ENCODE results near the gene NHLRC2.
A peak's percentile ranks its signal among the peaks of the same experiment; 100 is the strongest.
"Not testable (repeated sequence)": the region's sequence is repeated elsewhere in the genome, so short reads cannot be mapped to it uniquely, and the experiment has no call there.

NHLRC2 gene

DNA sequence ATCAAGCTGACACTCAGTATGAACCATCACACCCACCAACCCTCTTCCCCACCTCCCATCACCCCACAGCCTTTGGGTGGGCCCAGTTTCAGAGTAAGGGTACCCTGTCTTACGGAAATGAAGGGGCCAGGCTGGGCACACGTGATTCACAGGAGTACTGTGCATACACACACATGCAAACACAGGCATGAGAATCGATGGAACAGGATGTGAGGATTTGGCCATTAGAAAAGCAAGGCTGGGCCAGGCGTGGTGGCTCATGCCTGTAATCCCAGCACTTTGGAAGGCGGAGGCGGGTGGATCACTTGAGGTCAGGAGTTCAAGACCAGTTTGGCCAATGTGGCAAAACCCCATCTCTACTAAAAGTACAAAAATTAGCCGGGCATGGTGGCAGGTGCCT is 88.7 kb downstream of the NHLRC2 start:
- DNase-seq, result not testable (repeated sequence)

DNA sequence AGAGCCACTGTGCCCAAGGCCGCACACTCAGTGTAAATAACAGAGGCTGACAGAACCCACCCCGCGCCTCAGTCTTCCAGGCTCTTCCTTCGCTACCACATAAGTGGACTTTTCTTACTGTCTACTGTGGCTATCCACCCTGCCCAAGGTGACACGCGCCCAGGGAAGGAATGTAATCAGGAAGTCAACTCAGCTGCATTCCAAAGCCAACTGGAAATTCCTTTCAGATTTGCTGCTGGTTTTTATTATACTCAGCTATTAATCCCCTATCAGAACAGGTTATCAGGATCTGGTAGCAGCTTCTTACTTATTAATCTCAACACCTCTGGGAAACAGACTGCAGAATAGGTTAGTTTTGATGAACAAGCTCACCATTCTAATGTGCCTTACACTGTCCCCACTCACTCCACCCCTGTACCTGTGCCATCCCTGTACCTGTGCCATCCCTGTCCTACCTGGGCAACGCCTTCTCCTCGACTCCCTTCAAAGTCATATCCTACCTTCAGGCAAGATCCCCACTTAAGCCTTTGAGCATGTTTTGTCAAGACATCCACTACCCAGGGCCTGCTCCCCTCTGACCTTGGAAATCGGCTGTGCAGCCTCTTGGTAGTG is 90.7 kb downstream of the NHLRC2 start:
- no peak for DNase-seq

DNA sequence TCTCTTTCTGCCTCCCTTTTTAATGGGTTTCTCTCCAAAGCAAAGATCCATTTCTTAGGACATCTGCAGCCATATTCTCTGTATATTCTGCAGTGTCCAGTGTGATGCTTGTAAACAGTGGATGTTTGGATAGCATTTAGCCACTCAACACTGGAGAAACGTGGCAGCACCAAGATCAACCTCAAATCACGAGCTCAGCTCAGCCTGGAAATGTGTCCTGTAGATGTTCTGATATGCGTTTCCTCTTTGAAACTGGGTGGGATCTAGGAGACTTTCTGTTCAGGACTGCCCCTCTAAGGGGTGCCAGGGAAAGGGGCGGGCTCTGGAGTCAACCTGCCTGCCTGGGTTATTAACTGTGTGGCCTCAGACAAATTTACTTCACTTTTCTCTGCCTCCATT is 91.2 kb downstream of the NHLRC2 start:
- no peak for DNase-seq

- peak in 1 of 5 experiments; percentile 66 for DNase-seq
Observed at GRCh38 chr10:113947184-113948041, 93.0 kb downstream of the NHLRC2 start.

DNA sequence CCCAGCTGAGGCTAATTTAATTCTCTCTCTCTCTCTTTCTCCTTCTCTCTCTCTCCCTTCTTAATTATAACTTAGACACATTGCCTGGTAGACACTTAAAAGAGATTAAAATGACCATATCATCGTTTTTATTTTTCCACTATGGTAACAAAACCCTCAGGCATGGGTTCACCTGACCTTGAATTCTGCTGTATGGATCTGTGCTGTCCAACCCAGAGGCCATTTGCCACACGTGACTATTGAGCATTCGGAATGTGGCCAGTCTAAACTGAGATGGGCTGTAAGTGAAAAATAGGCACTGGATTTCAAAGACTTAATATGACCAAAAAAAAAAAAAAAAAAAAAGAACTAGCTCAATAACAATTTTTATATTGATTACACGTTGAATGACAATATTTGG is 93.6 kb downstream of the NHLRC2 start:
- DNase-seq, result no peak

DNA sequence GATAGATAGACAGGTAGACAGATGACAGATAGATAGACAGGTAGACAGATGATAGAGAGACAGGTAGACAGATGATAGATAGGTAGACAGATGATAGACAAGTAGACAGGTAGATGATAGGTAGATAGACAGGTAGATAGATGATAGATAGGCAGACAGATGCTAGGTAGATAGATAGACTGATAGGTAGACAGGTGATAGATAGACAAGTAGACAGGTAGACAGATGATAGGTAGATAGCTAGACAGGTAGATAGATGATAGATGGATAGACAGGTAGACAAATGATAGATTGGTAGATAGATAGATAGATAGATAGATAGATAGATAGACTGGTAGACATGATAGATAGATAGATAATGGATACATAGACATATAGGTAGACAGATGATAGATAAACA is 95.8 kb downstream of the NHLRC2 start:
- DNase-seq, result no peak

GRCh38 chr10:113953505-113954272 is 99.2 kb downstream of the NHLRC2 start:
- peak in 1 of 5 experiments; percentile 17 for DNase-seq

- no peak for DNase-seq
Observed at GRCh38 chr10:113954409-113954808, 99.9 kb downstream of the NHLRC2 start.

- no peak for DNase-seq
Observed at GRCh38 chr10:113957013-113957412, 102.6 kb downstream of the NHLRC2 start.

DNA sequence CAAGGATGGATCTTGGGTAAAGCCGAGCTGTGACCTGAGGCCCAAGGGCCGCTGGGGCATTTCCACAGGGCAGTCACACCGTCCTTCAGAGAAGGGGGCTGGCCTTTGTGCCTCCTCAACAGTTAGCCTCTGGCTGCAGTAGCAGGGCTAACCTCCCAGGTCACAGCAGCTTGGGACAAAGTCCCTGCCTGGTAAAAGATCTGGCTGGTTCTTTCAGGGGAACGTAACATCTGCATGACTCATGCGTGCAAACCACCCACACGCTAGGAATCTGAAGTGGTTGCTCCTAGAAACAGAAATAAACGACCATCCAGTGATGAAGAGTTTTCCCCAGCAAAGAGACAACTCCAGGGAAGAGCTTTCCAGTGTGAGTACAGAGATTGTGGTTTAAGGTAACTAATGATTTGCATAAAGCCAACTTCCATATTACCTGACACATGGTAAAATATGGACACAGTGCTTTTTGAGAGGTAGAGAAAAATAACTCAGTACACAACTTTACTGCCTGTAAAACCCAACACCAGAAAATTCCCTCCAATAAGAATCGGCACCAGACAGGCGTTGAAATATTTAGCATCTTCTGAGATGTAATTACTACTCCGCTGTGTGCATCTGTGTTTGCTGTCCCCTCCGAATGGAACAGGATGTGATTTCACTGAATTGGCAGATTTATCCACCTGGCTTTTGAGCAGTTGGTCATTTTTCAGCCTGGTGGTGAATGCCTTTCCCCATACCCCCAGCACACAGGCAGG is 104.3 kb downstream of the NHLRC2 start:
- no peak for DNase-seq

- no peak for DNase-seq
Observed at GRCh38 chr10:113959383-113959760, 104.9 kb downstream of the NHLRC2 start.

GRCh38 chr10:113960617-113961181 is 106.2 kb downstream of the NHLRC2 start:
- DNase-seq, result peak in 4 of 5 experiments; percentile 15 to 91 (median 60)

DNA sequence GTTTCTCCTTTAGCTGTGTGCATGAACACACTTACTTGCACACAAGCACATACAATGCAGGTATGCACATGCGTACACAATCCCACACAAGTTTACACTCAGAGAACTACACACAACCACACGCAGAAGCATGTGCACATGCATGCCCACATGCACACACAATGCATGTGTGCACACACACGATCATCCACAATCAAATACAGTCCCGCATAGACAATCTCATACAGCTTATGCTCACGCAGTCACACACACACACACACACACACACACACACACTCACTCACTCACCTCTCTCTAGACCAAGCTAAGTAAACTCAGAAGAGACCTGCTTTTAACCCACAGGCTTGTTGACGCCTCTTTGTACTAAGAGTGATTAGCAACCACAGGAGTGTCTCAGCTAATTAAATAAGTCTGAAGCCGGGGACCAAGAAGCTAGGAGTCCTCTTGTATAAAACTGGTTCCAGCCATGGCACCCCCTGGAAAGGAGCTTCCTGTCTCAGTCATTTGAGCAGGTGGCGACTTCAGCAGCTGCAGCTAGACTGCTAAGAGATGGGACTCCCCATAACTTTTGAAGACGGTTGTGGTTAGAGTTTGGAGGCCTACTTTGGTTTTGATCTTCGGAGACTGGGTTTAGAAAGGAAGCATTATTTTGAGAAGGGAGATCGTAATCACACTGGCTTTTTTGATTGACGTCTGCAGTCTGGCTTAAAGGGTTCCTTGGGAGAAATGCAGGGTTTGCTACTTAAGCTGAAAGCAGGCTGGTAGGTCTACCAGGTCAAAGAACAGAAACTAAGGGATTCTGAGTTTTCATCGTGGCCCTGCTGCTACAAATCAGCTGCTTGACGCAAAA is 106.9 kb downstream of the NHLRC2 start:
- DNase-seq, result peak; percentile 22 to 99 (median 72)

- DNase-seq, result no peak
Observed at GRCh38 chr10:113965077-113965476, 110.6 kb downstream of the NHLRC2 start.

DNA sequence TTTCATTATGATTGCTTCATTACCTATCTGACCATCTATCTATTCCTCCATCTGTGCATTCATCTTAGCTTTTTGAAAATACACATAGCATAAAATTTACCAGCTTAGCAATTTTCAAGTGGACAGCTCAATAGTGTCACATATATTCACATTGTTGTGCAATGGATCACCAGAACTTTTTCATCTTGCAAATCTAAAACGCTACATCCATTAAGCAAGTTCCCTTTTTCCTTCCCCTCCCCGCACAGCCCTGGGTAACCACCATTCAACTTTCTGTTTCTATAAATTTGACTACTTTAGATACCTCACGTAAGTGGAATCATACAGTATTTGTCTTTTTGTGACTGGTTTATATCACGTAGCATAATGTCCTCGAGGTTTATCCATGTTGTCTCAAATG is 111.2 kb downstream of the NHLRC2 start:
- DNase-seq, result no peak

Data from T-helper 2 cell (primary cell).